HL-60 (cell line): Measurements from ENCODE around the gene ARSJ.

Experiments
- DNase-seq, 2 experiments: peaks; one replicate each; pipeline ENCODE4 v3.0.0-alpha.2; 2010 to 2020; ENCODE audit warnings: low read depth in 1 of 2, low spot score in 1 of 2
- H3K27ac ChIP-seq: fragments of 250-450 bp; sonication (Bioruptor Pico); replicated peaks from 2 replicates; pipeline ENCODE4 v1.5.1; 2020; ENCODE audit warnings: mild to moderate bottlenecking, moderate library complexity
- H3K27me3 ChIP-seq: fragments of 250-450 bp; sonication (Bioruptor Pico); 2 replicates; pipeline ENCODE4 v1.5.1; 2021; ENCODE audit warnings: mild to moderate bottlenecking, moderate library complexity; ENCODE audit not compliant: insufficient read depth, poor library complexity, severe bottlenecking
- H3K4me3 ChIP-seq: replicated peaks from 2 replicates; pipeline ENCODE4 v1.5.1; 2011; ENCODE audit warnings: mild to moderate bottlenecking, control low read depth, low read length; ENCODE audit not compliant: insufficient read depth
- GABPA ChIP-seq: IDR thresholded peaks from 2 replicates; pipeline ENCODE4 v1.6.1; 2012; ENCODE audit warnings: low read depth
- POLR2AphosphoS5 ChIP-seq: IDR thresholded peaks from 2 replicates; pipeline ENCODE4 v1.6.1; 2012; ENCODE audit warnings: low read depth
- REST ChIP-seq: IDR thresholded peaks from 2 replicates; pipeline ENCODE4 v1.6.1; 2012; ENCODE audit warnings: low read depth; ENCODE audit not compliant: insufficient replicate concordance
- SPI1 ChIP-seq: IDR thresholded peaks from 2 replicates; pipeline ENCODE4 v1.6.1; 2012; ENCODE audit warnings: low read depth, mild to moderate bottlenecking, borderline replicate concordance
- long read RNA-seq: library from polyadenylated mRNA; unstranded; transcript quantifications from one replicate; pipeline ENCODE4 v2.0.0, GENCODE V29; 2020
- TF ChIP-seq, protein P1 (sequence below): IDR thresholded peaks from one replicate; pipeline ENCODE4 v1.5.1; 2011; ENCODE audit warnings: low read length, control low read depth, inconsistent platforms; ENCODE audit not compliant: insufficient read depth

The ARSJ gene
- long read RNA-seq, result 0 reads

DNA sequence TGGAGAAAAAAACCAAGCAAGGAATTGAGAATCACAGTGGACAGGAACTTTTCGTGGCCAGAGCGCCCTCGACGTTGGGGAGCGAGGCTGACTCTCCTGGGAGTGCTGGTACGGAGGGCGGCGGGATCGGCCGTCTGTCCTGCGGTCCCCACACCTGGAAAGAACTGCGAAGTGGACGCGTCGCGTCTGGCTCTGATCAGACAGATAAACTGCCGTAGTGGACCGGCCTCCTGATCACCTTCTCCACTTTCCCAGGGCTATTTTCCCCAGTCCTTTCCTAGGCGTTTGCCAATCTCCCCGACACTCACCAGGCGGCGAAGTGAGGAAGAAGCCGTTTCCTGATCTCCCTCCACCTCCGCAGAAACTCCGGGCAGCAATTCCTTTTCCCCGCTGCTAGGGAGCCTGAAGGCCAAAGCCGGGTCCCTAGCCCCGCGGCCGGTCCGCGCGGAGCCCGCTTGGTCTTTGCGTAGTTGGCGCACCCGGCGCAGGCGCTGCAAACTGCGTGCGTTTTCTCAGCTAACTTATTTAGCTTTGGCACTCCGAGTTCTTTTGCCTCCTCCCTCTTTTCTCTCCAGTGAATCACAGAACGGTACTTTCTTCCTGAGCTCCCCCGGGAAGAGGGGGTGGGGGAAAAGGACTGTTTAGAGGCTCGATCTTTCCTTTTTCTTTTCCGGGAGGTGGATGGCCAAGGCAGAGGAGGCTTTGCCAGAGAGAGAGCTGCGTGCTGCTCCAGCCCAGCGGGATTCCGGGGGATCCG, at the start of gene ARSJ:
Gene ARSJ (minus strand): TSS at position 500 of the 757 bp plus-strand sequence. CDS start 813 bp downstream, outside the sequence.
- no peak for DNase-seq
- H3K4me3 ChIP-seq, result no peak within 1 kb of the TSS
- no peak within 1 kb of the TSS for H3K27ac ChIP-seq
- peaks cover 13% of the 10 kb centered on the region for H3K27me3 ChIP-seq
- TF ChIP-seq, protein P1, sequence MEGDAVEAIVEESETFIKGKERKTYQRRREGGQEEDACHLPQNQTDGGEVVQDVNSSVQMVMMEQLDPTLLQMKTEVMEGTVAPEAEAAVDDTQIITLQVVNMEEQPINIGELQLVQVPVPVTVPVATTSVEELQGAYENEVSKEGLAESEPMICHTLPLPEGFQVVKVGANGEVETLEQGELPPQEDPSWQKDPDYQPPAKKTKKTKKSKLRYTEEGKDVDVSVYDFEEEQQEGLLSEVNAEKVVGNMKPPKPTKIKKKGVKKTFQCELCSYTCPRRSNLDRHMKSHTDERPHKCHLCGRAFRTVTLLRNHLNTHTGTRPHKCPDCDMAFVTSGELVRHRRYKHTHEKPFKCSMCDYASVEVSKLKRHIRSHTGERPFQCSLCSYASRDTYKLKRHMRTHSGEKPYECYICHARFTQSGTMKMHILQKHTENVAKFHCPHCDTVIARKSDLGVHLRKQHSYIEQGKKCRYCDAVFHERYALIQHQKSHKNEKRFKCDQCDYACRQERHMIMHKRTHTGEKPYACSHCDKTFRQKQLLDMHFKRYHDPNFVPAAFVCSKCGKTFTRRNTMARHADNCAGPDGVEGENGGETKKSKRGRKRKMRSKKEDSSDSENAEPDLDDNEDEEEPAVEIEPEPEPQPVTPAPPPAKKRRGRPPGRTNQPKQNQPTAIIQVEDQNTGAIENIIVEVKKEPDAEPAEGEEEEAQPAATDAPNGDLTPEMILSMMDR, result no peak
- TF ChIP-seq POLR2AphosphoS5, result no peak
- TF ChIP-seq GABPA, result no peak
- no peak for TF ChIP-seq SPI1
- TF ChIP-seq REST, result no peak

GRCh38 chr4:114028071-114028470, 48.6 kb upstream of the ARSJ start:
- no peaks in the 10 kb centered on the region for H3K27me3 ChIP-seq
- no peak for DNase-seq
- no peak overlapping the region for H3K27ac ChIP-seq
- no peak overlapping the region for H3K4me3 ChIP-seq
- TF ChIP-seq REST (no peak), POLR2AphosphoS5 (no peak), GABPA (no peak), SPI1 (no peak)
- TF ChIP-seq, protein P1, result no peak

- no peak for DNase-seq
- Histone ChIP-seq H3K27ac (no peak overlapping the region), H3K4me3 (no peak overlapping the region), H3K27me3 (no peaks in the 10 kb centered on the region)
- TF ChIP-seq, protein P1, result no peak
- TF ChIP-seq POLR2AphosphoS5 (no peak), REST (no peak), GABPA (no peak), SPI1 (no peak)
Observed at GRCh38 chr4:114027596-114027995, 48.1 kb upstream of the ARSJ start.
